ENCODE measurements around the gene KRT25.

DNA sequence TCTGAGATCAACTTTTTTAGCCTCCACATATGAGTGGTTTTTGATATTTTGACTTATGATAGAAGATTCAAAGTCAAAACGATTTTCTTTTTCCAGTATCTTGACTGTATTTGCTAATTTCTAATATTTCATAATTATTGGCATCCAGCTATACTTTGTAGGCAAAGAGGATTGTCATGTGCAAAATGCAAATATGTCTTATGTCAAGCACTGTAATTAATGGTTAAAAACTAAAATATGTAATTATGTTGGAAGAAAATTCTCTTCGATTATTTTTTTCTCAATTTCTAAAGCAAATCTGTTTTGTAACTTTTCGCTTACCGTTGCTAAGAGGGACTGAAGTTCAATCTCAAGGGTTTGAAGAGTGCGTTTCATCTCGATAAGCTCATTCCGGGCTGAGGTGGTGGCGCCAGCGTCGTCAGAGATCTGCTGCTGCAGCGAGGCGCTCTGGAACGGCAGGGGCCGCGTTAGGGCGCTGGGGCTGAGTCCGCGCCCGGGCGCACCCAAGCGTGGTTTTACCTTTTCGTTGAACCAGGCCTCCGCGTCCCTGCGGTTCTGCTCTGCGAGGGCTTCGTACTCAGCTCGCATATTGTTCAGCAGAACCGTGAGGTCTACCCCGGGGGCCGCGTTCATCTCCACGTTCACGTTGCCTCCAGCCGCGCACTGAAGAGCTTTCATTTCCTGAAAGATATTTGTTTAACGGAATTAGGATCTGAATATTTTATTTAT, 24.2 kb upstream of the KRT25 start:
- TF ChIP-seq, protein P1, sequence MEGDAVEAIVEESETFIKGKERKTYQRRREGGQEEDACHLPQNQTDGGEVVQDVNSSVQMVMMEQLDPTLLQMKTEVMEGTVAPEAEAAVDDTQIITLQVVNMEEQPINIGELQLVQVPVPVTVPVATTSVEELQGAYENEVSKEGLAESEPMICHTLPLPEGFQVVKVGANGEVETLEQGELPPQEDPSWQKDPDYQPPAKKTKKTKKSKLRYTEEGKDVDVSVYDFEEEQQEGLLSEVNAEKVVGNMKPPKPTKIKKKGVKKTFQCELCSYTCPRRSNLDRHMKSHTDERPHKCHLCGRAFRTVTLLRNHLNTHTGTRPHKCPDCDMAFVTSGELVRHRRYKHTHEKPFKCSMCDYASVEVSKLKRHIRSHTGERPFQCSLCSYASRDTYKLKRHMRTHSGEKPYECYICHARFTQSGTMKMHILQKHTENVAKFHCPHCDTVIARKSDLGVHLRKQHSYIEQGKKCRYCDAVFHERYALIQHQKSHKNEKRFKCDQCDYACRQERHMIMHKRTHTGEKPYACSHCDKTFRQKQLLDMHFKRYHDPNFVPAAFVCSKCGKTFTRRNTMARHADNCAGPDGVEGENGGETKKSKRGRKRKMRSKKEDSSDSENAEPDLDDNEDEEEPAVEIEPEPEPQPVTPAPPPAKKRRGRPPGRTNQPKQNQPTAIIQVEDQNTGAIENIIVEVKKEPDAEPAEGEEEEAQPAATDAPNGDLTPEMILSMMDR (IDR thresholded peaks at IDR 0.05): no peak
- no peak for TF ChIP-seq POLR2A (IDR thresholded peaks at IDR 0.05)

Measured in esophagus squamous epithelium (tissue), 4 donors.